GM18526 (cell line): ENCODE measurements around the gene TENT5C.

Source experiments
- POLR2A ChIP-seq: IDR thresholded peaks from 3 replicates; pipeline ENCODE4 v1.6.1; 2011; ENCODE audit not compliant: insufficient read length; ENCODE audit errors: extremely low read depth

TENT5C gene

GRCh38 chr1:117675907-117676430 lies 70.1 kb downstream of the TENT5C start:
- TF ChIP-seq POLR2A = no peak

DNA sequence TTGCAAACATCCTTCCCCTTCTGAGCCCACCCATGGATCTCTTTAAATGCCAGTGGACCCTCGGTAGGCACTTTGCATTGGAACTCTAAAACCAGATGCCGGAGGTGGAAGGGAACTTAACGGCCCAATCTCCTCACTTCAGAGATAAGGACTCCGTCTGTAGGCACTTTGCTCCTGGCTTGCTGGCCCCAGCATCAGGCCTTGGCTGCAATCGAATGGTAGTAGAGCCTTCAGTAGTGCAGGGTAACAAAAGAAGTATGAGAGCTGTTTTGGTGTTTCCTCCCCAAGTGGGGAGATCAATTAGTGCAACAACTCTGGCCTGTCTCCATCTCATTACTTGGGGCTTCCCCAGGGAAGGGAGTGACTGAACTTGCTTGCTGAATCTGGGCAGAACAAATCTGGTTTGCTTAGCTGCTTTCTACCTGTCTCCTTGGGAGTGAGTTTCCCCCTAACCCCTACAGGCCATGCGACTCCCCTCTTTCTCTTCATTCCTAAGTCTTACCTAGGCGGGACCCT lies 70.8 kb downstream of the TENT5C start:
- TF ChIP-seq POLR2A = no peak
